Keratinocyte (primary cell): ENCODE results near the gene KCNMA1. TPM values are rescaled to one million over a fixed set of nuclear protein-coding genes. Genes with fewer than 3 reads are reported as not detected.

ENCODE experiments used
- DNase-seq: peaks from one replicate; pipeline ENCODE4 v3.0.0-alpha.2; 2011; ENCODE audit warnings: low read depth, missing footprints, low spot score
- FAIRE-seq: peaks from 2 replicates; lab custom pipeline; 2011; peaks lifted over from hg19 to GRCh38; lab: Jason Lieb, UNC
- H2AFZ ChIP-seq: 2 replicates; pipeline ENCODE4 v1.6.0; 2012; ENCODE audit warnings: low read length, control low read depth, inconsistent platforms; ENCODE audit not compliant: control insufficient read depth
- H3K27ac ChIP-seq: 2 replicates; pipeline ENCODE4 v1.5.1; 2011; ENCODE audit warnings: low read length; ENCODE audit not compliant: control insufficient read depth, insufficient read depth
- H3K27me3 ChIP-seq: 3 replicates; pipeline ENCODE4 v1.6.0; 2011; ENCODE audit warnings: low read length; ENCODE audit not compliant: control insufficient read depth, insufficient read depth; ENCODE audit errors: extremely low read depth
- H3K36me3 ChIP-seq, 2 experiments: 2 replicates in 1 of 2; 3 replicates in 1 of 2; pipeline ENCODE4 v1.5.1; 2011; ENCODE audit warnings: low read length in 2 of 2, mild to moderate bottlenecking in 1 of 2; ENCODE audit not compliant: control insufficient read depth in 2 of 2, insufficient read depth in 2 of 2; ENCODE audit errors: extremely low read depth in 1 of 2
- H3K4me1 ChIP-seq: 3 replicates; pipeline ENCODE4 v1.5.1; 2011; ENCODE audit warnings: low read length; ENCODE audit not compliant: control insufficient read depth, insufficient read depth; ENCODE audit errors: extremely low read depth
- H3K4me2 ChIP-seq: 3 replicates; pipeline ENCODE4 v1.6.0; 2011; ENCODE audit warnings: low read depth, low read length; ENCODE audit not compliant: control insufficient read depth, insufficient read depth; ENCODE audit errors: extremely low read depth
- H3K4me3 ChIP-seq, 3 experiments: fragments of 200-600 bp in 1 of 3; sonication (generic) in 1 of 3; 2 replicates in 2 of 3; 3 replicates in 1 of 3; pipeline ENCODE4 v1.5.1; 2011 to 2016; ENCODE audit warnings: low read length in 3 of 3, mild to moderate bottlenecking in 3 of 3, control low read depth in 2 of 3, inconsistent platforms in 1 of 3, low read depth in 1 of 3, mixed read lengths in 1 of 3, mixed run types in 1 of 3, moderate library complexity in 1 of 3; ENCODE audit not compliant: control insufficient read depth in 2 of 3, insufficient read depth in 2 of 3; ENCODE audit errors: extremely low read depth in 1 of 3
- H3K79me2 ChIP-seq: 2 replicates; pipeline ENCODE4 v1.6.0; 2012; ENCODE audit warnings: low read length; ENCODE audit not compliant: control insufficient read depth, insufficient read depth
- H3K9ac ChIP-seq: 3 replicates; pipeline ENCODE4 v1.6.0; 2011; ENCODE audit warnings: low read length; ENCODE audit not compliant: control insufficient read depth, insufficient read depth; ENCODE audit errors: extremely low read depth
- H3K9me1 ChIP-seq: 3 replicates; pipeline ENCODE4 v1.6.0; 2011; ENCODE audit warnings: low read length; ENCODE audit not compliant: control insufficient read depth, insufficient read depth; ENCODE audit errors: extremely low read depth
- H3K9me3 ChIP-seq: 2 replicates; pipeline ENCODE4 v1.5.1; 2012; ENCODE audit warnings: low read depth, low read length; ENCODE audit not compliant: control insufficient read depth
- H4K20me1 ChIP-seq: 3 replicates; pipeline ENCODE4 v1.6.0; 2011; ENCODE audit warnings: low read length; ENCODE audit not compliant: control insufficient read depth, insufficient read depth; ENCODE audit errors: extremely low read depth
- CTCF ChIP-seq, 3 experiments: IDR thresholded peaks in 1 of 3; conservative IDR thresholded peaks in 1 of 3; optimal IDR thresholded peaks in 1 of 3; 2 replicates in 2 of 3; 3 replicates in 1 of 3; pipeline versions ENCODE3 to v1.5.1; 2011; ENCODE audit warnings: low read length in 3 of 3, mild to moderate bottlenecking in 3 of 3, moderate library complexity in 2 of 3, control low read depth in 1 of 3, inconsistent platforms in 1 of 3; ENCODE audit not compliant: insufficient read depth in 2 of 3; ENCODE audit errors: extremely low read depth in 1 of 3
- EZH2 ChIP-seq: IDR thresholded peaks from one replicate; pipeline ENCODE4 v1.6.1; 2012; ENCODE audit warnings: inconsistent platforms, mild to moderate bottlenecking, low read length, moderate library complexity
- dilution Hi-C: fragments of 300-500 bp; cut with MboI; formaldehyde crosslinking; loops from one replicate; pipeline ENCODE4 v1.7.0; 2020; ENCODE audit warnings: low sequenced_read_pairs; ENCODE audit not compliant: extremely low pct_ligation_motif_present
- polyA plus RNA-seq, 5 experiments: library from polyadenylated mRNA; depleted of rRNA in 3 of 5; stranded (reverse) in 3 of 5; stranded (forward) in 1 of 5; unstranded in 1 of 5; fragments of >200 nt; gene quantifications; 1 replicate in 1 of 5; 2 replicates in 3 of 5; 3 replicates in 1 of 5; pipeline versions ENCODE4 v1.2.1 to v1.2.3, GENCODE V29; 2011 to 2012; ENCODE audit warnings: missing spikeins in 2 of 5, low read depth in 1 of 5, low replicate concordance in 1 of 5

The KCNMA1 gene
- polyA plus RNA-seq, 1 donor (not counting 4 experiments of a cell fraction or from before 2014, with no cell fraction given), result 6.3 TPM

- H3K9me1 ChIP-seq, result peaks cover 2% of the 10 kb centered on the region
- no peak overlapping the region for H2AFZ ChIP-seq
- no peaks in the 10 kb centered on the region for H3K9me3 ChIP-seq
- no peaks in the 10 kb centered on the region for H4K20me1 ChIP-seq
- DNase-seq (no peak), FAIRE-seq (no peak)
- no peak overlapping the region for H3K27ac ChIP-seq
- TF ChIP-seq EZH2 (no peak), CTCF (optimal IDR thresholded peaks at IDR 0.05 in 1 of 3, IDR thresholded peaks at IDR 0.05 in 1 of 3, conservative IDR thresholded peaks at IDR 0.05 in 1 of 3; ENCODE audit: extremely low read depth in 1 of 3, insufficient read depth in 2 of 3, low read length in 3 of 3) (no peak)
- H3K36me3 ChIP-seq, result no peaks in the 10 kb centered on the region
- H3K4me1 ChIP-seq, result peaks cover 15% of the 10 kb centered on the region
- no peaks in the 10 kb centered on the region for H3K27me3 ChIP-seq
- dilution Hi-C loops, result no loop called here
- no peak overlapping the region for H3K4me2 ChIP-seq
- no peak overlapping the region for H3K9ac ChIP-seq
- H3K4me3 ChIP-seq, result no peak overlapping the region
- H3K79me2 ChIP-seq, result no peaks in the 10 kb centered on the region
Measured at GRCh38 chr10:77599651-77600050, 38.0 kb downstream of the KCNMA1 start.

DNA sequence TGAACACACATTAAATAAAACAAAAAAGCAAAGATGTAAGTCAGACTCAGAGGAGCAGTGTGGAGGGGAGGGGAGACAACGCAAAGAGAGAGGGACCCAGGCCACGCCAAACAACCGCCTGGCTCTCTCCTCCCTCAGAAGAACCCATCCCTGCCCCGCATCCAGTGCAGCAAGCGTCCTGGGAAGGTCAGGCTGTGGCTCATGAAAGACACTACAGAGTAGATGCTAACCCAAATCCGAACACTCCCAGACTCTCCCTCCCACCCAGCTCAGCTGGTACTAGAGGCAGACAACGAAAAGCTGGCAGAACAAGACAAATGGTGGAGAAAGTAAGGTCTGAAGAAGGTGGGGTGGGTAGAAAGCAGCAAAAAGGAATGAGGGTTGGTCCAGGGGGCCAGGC, 39.0 kb downstream of the KCNMA1 start:
- Histone ChIP-seq H3K9me3 (no peaks in the 10 kb centered on the region), H4K20me1 (no peaks in the 10 kb centered on the region), H3K36me3 (no peaks in the 10 kb centered on the region), H3K4me3 (no peak overlapping the region), H3K4me2 (no peak overlapping the region), H3K9ac (no peak overlapping the region), H3K4me1 (peaks cover 11% of the 10 kb centered on the region), H2AFZ (no peak overlapping the region), H3K27me3 (no peaks in the 10 kb centered on the region), H3K79me2 (no peaks in the 10 kb centered on the region), H3K27ac (no peak overlapping the region), H3K9me1 (peaks cover 2% of the 10 kb centered on the region)
- dilution Hi-C loops, result no loop called here
- DNase-seq (no peak), FAIRE-seq (no peak)
- TF ChIP-seq EZH2 (no peak), CTCF (optimal IDR thresholded peaks at IDR 0.05 in 1 of 3, IDR thresholded peaks at IDR 0.05 in 1 of 3, conservative IDR thresholded peaks at IDR 0.05 in 1 of 3; ENCODE audit: extremely low read depth in 1 of 3, insufficient read depth in 2 of 3, low read length in 3 of 3) (no peak)
